ENCODE data around the gene KRT75.

The KRT75 gene

DNA sequence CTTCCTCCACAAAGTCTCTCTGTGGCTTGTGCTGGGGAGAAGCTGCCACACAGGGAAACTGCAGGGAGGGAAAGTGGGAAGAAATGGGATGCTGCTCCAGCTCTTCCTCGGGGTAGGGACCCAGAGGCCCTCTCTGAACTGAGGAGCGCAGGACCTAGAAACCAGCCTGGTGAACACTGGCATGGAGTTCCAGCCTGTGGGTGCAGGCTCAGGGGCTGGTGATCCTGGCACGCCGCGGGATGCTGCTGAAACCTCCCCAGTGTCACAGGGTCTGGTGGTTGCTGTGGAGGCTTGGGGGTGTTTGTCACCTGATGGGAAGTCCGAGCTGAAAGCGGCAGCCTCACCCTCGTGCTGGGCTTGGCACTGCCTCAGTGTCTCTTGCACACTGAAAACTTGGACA is 5.2 kb upstream of the KRT75 start:
- DNase-seq: no peak

DNA sequence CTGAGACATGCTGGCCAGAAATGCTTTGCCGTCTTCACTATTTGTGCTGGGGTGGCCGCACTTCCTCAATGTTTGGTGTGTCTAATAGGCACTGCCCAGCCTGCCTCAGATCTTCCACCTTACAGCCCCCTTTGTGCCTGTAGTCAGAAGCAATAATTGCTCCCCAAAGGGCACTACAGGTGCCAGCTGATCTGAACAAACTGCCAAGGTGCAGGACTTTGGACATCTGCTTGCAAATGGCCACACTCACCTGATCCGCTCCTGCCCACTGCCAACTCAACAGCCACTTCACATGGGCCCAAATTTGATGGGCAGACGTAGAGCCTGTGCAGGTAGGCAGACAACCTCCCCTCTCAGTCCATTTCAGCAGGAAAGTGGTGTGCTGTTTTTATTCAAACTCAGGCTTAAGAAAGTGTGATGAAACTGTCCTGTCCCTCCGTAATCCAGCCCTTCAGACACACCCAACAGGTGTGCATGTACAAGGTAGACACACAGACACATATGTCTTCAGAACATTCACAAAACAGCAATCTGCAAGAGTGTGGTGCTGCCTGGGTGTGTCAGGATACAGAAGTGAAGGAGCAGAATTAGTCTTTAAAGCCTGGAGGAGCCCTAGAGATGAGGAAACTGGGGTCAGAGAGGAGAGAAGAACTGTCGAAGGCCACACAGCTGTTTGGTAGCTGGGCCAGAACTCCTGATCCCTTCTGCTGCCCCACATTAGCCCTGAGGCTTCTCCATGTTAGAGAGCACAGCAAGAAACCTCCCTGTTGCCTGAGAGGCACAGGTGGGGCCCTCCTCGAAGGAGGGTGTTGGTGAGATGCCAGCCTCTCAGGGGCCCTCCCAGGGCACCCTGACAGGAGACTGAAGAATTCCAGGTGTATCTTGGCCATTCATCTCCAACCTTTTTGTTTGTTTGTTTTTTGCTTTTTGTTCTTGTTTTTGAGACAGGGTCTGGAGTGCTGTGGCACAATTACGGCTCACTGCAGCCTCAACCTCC is 4.4 kb upstream of the KRT75 start:
- DNase-seq: no peak

DNA sequence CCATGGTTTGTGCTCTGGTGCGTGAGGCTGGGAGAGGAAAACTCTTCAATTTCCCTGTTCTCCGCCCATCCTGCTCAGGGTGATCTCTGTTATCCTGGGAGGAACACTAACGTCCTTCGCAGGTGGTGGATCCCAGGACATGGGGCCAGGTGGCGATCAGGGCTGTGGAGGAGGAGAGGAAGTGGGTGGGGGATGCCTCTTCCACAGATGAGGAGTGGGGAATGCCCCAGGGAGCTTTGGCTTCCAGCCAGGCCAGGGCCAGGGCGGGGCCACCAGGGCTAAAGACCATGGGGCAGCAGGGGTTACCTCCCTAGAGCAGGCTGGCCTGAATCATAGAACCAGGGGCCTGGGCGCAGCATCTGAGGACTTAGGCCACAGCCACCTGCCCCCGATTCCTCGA is 3.3 kb upstream of the KRT75 start:
- no peak for DNase-seq

GRCh38 chr12:52436828-52437474 is 2.8 kb upstream of the KRT75 start:
- DNase-seq: no peak

GRCh38 chr12:52436000-52436827 is 2.0 kb upstream of the KRT75 start:
- DNase-seq: no peak

DNA sequence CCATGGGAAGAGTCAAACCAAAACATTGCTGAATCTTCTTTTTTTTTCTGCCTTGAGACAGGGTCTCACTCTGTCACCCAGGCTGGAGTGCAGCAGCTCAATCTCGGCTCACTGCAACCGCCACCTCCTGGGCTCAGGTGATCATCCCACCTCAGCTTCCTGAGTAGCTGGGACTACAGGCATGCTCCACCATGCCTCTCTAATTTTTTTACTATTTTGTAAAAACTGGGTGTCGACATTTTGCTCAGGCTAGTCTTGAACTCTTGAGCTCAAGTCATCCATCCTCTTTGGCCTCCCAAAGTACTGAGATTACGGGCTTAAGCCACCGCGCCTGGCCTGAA is 1.5 kb upstream of the KRT75 start:
- no peak for DNase-seq

DNA sequence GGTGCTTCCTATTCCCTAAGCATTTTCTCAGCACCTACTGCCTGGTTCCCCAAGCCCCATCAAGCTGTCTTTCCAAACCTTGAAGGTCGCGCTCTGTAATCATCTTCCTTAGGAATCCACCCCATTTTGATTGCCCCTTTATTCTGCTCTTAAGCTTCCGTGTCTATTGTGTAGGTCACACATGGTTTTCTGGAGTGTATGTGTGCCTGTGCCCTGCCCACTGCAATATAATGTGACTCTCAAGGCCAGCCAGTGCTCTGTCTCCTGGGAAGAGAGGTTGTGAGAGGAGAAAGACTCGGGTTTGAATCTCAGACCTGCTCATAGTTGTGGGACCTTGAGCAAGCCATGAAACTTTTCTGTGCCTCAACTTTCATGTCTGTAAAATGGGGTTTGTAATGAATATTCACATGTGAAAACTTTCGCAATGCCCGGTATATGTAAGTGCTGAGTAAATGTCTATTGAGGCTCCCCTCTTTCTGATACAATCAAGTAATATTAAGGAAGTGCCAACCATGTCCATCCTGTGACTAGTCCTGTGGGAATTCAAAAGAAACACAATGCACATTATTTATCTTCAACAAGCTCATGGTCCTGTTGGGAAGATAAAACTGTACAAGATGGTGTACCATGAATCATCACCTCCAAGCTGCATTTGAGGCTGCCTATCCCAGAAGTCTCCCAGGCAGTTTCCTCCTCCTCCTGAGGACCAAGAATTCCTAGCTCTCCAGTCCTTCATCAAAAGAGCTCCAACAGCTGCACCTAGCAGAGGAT is 774 bp upstream of the KRT75 start:
- no peak for DNase-seq

GRCh38 chr12:52433501-52434080 is 580 bp downstream of the KRT75 start:
- no peak for DNase-seq

- DNase-seq: no peak
Observed at GRCh38 chr12:52432559-52433207, 1.5 kb downstream of the KRT75 start.

- no peak for DNase-seq
Observed at GRCh38 chr12:52428121-52428520, 6.0 kb downstream of the KRT75 start.

GRCh38 chr12:52427083-52427482 is 7.1 kb downstream of the KRT75 start:
- DNase-seq: no peak

GRCh38 chr12:52426034-52426433 is 8.1 kb downstream of the KRT75 start:
- DNase-seq: no peak

- DNase-seq: no peak
Observed at GRCh38 chr12:52425466-52425865, 8.7 kb downstream of the KRT75 start.

DNA sequence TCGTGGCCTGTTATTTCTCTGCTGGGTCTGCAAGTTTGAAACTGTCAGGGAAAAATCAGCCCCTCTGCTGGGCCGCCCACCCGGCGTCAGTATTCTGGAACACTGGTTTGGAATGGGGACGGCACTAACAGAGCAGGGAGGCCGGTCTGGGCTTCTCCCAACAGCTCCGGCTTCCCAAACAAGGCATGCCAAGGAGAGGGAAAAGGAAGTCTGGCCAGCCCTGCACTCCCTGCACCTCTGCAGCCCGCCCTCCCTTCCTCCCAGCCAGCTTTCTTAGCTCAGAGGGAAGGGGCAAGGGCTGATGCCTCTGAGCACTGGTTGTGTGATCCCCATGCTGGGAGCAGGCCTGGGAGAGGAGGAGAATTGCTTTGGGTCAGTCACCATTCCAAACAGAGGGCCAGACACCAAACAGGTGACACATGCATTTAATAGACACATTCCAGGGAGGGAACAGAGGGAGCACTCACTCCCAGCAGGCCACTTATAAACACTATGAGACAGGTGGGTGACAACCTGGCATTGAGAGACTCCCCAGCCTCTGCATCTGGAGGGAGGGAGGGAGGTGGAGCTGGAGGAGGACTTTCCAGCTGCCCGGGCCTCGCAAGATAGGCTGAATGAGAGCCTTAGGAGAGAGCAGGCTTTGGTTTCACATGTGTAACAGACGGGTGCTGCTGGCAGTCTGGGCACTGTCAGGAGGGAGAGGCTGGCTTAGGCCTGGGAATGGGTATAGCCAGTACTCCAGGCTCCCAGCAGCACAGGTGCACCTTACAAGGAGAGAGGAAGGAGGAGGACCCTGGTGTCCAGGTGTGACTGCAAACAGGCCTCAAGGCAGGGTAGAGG is 10.3 kb downstream of the KRT75 start:
- DNase-seq: no peak

DNA sequence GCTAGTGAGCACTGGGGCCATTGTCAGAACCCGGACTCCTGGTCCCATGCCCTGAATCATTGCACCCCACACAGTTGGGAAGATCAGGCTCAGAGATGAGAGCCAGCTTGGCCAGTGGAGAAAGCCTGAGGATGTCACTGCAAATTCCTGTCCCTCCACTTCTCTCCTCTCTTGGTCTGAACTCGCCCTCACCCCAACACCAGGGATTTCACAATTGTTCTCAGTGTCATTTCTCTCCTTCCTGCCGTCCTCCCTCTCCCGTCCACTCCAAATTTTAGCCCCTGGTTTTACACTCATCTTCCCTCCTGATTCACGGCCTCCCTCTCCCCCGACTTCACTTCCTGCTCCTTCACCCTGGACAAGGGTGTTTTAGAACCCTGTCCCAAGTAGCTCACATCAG is 11.1 kb downstream of the KRT75 start:
- DNase-seq: no peak

GRCh38 chr12:52419656-52420055 is 14.5 kb downstream of the KRT75 start:
- DNase-seq: no peak

DNA sequence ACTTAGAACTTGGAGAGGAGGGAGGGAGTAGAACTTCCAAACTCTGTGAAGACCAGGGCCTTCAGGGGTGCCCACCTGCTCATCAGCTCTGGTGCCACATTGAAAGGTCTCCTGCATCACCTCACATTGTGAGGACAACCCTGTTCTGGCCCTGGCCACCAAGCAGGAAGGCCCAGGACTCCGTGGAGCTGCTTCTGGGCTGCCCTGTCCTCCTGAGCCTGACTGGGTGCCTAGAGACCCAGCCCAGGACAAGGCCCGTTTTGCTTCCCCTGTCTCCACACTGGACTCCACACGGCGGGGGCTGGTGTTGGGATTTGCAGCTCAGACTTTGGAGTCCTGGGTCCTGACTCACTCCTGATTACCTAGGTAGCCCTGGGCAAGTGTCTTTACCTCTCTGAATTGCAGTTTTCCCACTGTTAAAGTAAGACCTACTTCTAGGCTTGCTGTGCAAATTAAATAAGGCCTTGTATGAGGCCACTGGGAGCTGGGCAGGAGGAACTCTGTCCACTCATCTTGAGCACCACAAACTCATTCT is 15.5 kb downstream of the KRT75 start:
- DNase-seq: no peak

- DNase-seq: no peak
Observed at GRCh38 chr12:52417740-52418139, 16.4 kb downstream of the KRT75 start.

GRCh38 chr12:52416795-52417194 is 17.4 kb downstream of the KRT75 start:
- no peak for DNase-seq

Data from stimulated activated CD8-positive, alpha-beta memory T cell treated with anti-CD3 and anti-CD28 coated beads, Interleukin-4, amount 100 ng/mL, for 48 hours (primary cell).